Epithelial cell of proximal tubule (primary cell): ENCODE data around the gene SYCP2L. TPM values are rescaled to one million over a fixed set of nuclear protein-coding genes. Genes with fewer than 3 reads are reported as not detected.

Source experiments
- DNase-seq: peaks from one replicate; pipeline ENCODE4 v3.0.0-alpha.2; 2011; ENCODE audit warnings: low read depth
- H3K4me3 ChIP-seq: 2 replicates; pipeline ENCODE4 v1.5.1; 2011; ENCODE audit warnings: low read depth, mild to moderate bottlenecking, low read length
- CTCF ChIP-seq: conservative IDR thresholded peaks from 2 replicates; pipeline ENCODE4 v1.5.1; 2012; ENCODE audit warnings: low read depth, mild to moderate bottlenecking, low read length
- total RNA-seq: library from RNA; depleted of rRNA; stranded (reverse); fragments of >200 nt; gene quantifications from 2 replicates; pipeline ENCODE4 v1.2.3, GENCODE V29; 2015

Gene SYCP2L
- total RNA-seq, 1 donor from 2014 or later = 3.4 TPM

GRCh38 chr6:11021714-11022113 is 134.9 kb downstream of the SYCP2L start:
- H3K4me3 ChIP-seq = no peak overlapping the region
- DNase-seq = no peak
- TF ChIP-seq CTCF = no peak

- H3K4me3 ChIP-seq = no peak overlapping the region
- DNase-seq = no peak
- TF ChIP-seq CTCF = no peak
These were observed 136.2 kb downstream of the SYCP2L start for GRCh38 chr6:11023032-11023431.

Other genes starting within 250 kb of the SYCP2L start
- 2.5 TPM in 1 of 2 replicates, not detected in the other for gene C6orf52, start 192.4 kb upstream of the SYCP2L start, total RNA-seq
- gene PAK1IP1, start 192.1 kb upstream of the SYCP2L start, total RNA-seq = 29.7 and 35.4 TPM in 2 replicates
- 158 and 198 TPM in 2 replicates for gene TMEM14C, start 164.0 kb upstream of the SYCP2L start, total RNA-seq
- gene TMEM14B, start 139.2 kb upstream of the SYCP2L start, total RNA-seq = 186 and 240 TPM in 2 replicates
- gene MAK, start 48.5 kb upstream of the SYCP2L start, total RNA-seq = 0.12 TPM in 1 of 2 replicates, not detected in the other
- gene GCM2, start 5.0 kb upstream of the SYCP2L start, total RNA-seq = not detected in 2 replicates
- 1.3 and 1.4 TPM in 2 replicates for gene ELOVL2, start 157.3 kb downstream of the SYCP2L start, total RNA-seq
- 8.6 and 15.3 TPM in 2 replicates for gene SMIM13, start 206.8 kb downstream of the SYCP2L start, total RNA-seq
- gene ERVFRD-1, start 224.7 kb downstream of the SYCP2L start, total RNA-seq = not detected in 2 replicates